BJ (cell line): ENCODE data around the gene ZNF275. TPM values are rescaled to one million over a fixed set of nuclear protein-coding genes. Genes with fewer than 3 reads are reported as not detected.
"Not testable (repeated sequence)": the region's sequence is repeated elsewhere in the genome, so short reads cannot be mapped to it uniquely, and the experiment has no call there.

Source experiments
- CTCF ChIA-PET: fragments of 350-600 bp; formaldehyde crosslinking; extraction: SDS; loops from one replicate; lab custom pipeline; 2021; ENCODE audit warnings: antibody characterized with exemption, inconsistent platforms; lab: Yijun Ruan, JAX
- POLR2A ChIA-PET: fragments of 300-600 bp; sonication (Branson Sonifier 250); formaldehyde crosslinking; extraction: SDS; loops from one replicate; lab custom pipeline; 2021; ENCODE audit warnings: antibody characterized with exemption; lab: Charles Lee
- DNase-seq: peaks from one replicate; pipeline ENCODE4 v3.0.0-alpha.2; 2011; ENCODE audit warnings: low read depth
- H3K27me3 ChIP-seq: 2 replicates; pipeline ENCODE4 v1.6.0; 2011; ENCODE audit warnings: low read length; ENCODE audit not compliant: control insufficient read depth, insufficient read depth
- H3K36me3 ChIP-seq: 2 replicates; pipeline ENCODE4 v1.5.1; 2011; ENCODE audit warnings: low read length; ENCODE audit not compliant: control insufficient read depth, insufficient read depth
- H3K4me3 ChIP-seq: 2 replicates; pipeline ENCODE4 v1.5.1; 2011; ENCODE audit warnings: low read depth, mild to moderate bottlenecking, control low read depth, low read length
- polyA plus RNA-seq: library from polyadenylated mRNA; depleted of rRNA; stranded (reverse); fragments of >200 nt; gene quantifications from 2 replicates; pipeline ENCODE4 v1.2.3, GENCODE V29; 2011
- TF ChIP-seq, protein P1 (sequence below): IDR thresholded peaks from 2 replicates; pipeline ENCODE4 v1.5.1; 2011; ENCODE audit warnings: low read depth, mild to moderate bottlenecking, control low read depth, inconsistent platforms, low read length, moderate library complexity; ENCODE audit not compliant: insufficient read depth

Gene ZNF275
- polyA plus RNA-seq, 1 experiment: 12.0 TPM

DNA sequence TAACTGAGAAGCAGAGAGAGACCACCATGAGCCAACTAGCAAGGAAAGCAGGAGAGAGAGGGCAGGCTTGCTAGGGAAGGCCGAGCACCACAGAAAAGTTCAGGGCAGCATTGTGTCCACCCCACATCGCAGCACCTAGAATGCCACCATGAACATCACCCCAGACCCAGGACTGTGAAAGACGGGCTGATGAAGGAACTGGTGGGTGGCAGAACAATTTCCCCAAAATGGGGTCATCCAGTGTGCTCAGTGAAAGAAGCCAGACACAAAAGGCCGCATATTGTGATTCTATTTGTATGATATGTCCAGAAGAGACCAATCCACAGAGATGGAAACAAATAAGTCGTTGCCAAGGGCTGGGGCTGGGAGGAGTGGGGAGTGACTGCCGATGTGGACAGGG, 50.4 kb downstream of the ZNF275 start:
- CTCF ChIA-PET: no interaction called here
- DNase-seq: no peak
- H3K36me3 ChIP-seq: no peaks in the 10 kb centered on the region
- no peaks in the 10 kb centered on the region for H3K27me3 ChIP-seq
- H3K4me3 ChIP-seq: no peak overlapping the region
- POLR2A ChIA-PET: no interaction called here
- TF ChIP-seq, protein P1, sequence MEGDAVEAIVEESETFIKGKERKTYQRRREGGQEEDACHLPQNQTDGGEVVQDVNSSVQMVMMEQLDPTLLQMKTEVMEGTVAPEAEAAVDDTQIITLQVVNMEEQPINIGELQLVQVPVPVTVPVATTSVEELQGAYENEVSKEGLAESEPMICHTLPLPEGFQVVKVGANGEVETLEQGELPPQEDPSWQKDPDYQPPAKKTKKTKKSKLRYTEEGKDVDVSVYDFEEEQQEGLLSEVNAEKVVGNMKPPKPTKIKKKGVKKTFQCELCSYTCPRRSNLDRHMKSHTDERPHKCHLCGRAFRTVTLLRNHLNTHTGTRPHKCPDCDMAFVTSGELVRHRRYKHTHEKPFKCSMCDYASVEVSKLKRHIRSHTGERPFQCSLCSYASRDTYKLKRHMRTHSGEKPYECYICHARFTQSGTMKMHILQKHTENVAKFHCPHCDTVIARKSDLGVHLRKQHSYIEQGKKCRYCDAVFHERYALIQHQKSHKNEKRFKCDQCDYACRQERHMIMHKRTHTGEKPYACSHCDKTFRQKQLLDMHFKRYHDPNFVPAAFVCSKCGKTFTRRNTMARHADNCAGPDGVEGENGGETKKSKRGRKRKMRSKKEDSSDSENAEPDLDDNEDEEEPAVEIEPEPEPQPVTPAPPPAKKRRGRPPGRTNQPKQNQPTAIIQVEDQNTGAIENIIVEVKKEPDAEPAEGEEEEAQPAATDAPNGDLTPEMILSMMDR: no peak

DNA sequence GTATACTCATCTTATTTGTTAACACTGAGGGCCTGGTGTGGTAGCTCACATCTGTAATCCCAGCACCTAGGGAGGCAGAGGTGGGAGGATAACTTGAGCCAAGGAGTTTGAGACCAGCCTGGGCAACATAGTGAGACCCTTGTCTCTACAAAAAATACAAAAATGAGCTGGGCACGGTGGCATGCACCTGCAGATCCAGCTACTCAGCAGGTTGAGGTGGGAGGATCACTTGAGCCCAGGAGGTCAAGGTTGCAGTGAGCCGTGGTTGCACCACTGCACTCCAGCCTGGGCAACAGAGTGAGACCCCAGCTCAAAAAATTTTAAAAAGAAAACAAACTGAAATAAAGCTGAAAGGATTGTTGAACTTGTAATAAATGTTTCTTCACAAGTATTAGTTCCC, 51.0 kb downstream of the ZNF275 start:
- H3K27me3 ChIP-seq, CTCF ChIA-PET, DNase-seq, H3K4me3 ChIP-seq, H3K36me3 ChIP-seq, POLR2A ChIA-PET: not testable (repeated sequence)

- TF ChIP-seq, protein P1: no peak
- Histone ChIP-seq H3K27me3 (no peaks in the 10 kb centered on the region), H3K36me3 (no peaks in the 10 kb centered on the region), H3K4me3 (no peak overlapping the region)
- POLR2A ChIA-PET: no interaction called here
- no peak for DNase-seq
- CTCF ChIA-PET: no interaction called here
Measured at GRCh38 chrX:153386097-153386496, 52.1 kb downstream of the ZNF275 start.

DNA sequence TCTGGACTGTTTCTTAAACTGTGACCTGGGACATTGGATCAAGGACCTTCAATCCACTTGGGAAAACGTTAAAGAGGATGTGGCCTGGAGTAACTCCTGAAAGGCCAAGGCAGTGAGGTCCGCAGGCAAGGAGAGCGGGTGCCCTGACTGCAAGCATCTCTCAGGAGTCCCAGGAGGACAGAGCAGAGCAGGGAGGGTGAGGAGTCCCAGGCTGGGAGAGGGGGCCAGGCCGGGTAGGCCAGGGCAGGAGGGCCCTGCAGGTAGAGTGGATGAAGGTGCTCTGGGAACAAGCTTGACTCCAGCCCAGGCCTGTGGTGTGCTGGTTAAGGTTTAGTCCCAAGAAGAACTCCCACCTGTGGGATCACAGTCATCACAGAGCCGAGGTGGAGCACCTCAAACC, 53.4 kb downstream of the ZNF275 start:
- ChIA-PET POLR2A (no interaction called here), CTCF (interaction anchor here (0.6 kb wide), 1 partner anchor 454 kb away, joined by 3 read pairs; no protein-coding TSS in a partner anchor)
- H3K36me3 ChIP-seq: no peaks in the 10 kb centered on the region
- TF ChIP-seq, protein P1: no peak
- no peaks in the 10 kb centered on the region for H3K27me3 ChIP-seq
- no peak for DNase-seq
- no peak overlapping the region for H3K4me3 ChIP-seq

- Histone ChIP-seq H3K4me3 (no peak overlapping the region), H3K27me3 (no peaks in the 10 kb centered on the region), H3K36me3 (no peaks in the 10 kb centered on the region)
- ChIA-PET POLR2A (no interaction called here), CTCF (no interaction called here)
- TF ChIP-seq, protein P1: no peak
- DNase-seq: no peak
Measured at GRCh38 chrX:153387987-153388721, 54.2 kb downstream of the ZNF275 start.
